ENCODE data around the gene CNNM3.

The CNNM3 gene

DNA sequence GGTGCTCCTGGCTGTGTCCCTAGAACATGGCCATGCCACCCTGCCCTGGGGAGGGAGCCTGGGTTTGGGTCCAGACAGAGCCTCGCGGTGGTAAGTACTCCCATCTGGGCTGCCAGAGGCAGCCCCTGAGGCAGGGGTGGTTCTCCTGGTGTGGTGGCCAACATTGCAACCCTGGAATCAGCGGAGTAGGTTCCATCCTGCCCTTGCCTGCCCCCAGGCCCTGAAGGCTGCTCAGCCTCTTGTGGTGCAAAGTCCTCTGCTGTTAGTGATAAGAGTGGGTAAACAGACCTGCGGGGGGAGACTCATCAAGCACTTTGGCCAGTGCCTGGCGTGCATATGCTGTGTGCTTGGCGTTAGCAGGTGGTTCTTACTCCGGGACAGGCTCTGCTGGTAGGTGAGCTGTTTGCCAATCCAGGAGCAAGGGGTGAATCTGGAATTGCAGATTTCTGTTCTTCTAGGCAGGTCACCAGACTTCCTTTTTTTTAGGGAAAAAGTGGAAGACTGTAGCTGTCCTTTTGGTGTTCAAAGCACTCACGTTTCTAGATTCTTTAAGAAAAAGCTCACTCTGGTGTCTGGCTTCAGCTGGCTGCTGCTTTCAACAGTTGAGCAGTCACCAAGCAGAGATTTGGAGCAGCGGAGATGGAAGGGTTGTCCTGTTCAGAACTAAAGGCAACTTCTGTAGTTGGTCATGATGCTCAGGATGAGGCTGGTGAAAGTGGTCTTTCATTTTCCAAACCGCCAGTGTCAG lies 3.2 kb downstream of the CNNM3 start:
- DNase-seq (ENCODE audit: low spot score), result peak; percentile 56

- DNase-seq (ENCODE audit: low spot score), result no peak
Observed at GRCh38 chr2:96819876-96820511, 3.9 kb downstream of the CNNM3 start.

- DNase-seq (ENCODE audit: low spot score), result no peak
Observed at GRCh38 chr2:96821113-96821675, 5.1 kb downstream of the CNNM3 start.

DNA sequence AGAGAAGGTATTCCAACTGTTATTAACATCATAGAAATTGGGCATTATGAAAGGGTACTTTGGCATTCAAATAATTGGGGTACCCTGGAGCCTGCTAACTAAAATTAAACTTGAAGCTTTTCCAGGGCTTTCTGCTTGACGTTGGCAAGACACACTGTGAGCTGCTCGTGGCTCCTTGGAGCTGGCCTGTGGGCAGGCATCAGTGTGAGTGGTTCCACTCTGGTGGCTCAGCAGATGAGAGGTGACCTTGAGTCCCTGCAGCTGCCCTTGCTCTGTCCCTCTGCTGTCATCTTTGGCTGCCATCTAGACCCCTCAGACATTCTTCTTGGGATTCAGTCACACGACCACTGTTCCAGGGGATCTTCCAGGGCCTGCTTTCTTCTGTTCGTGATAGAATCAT lies 6.7 kb downstream of the CNNM3 start:
- no peak for DNase-seq (ENCODE audit: low spot score)

GRCh38 chr2:96823198-96823597 lies 7.1 kb downstream of the CNNM3 start:
- no peak for DNase-seq (ENCODE audit: low spot score)

- DNase-seq (ENCODE audit: low spot score), result no peak
Observed at GRCh38 chr2:96824079-96824870, 8.2 kb downstream of the CNNM3 start.

GRCh38 chr2:96825057-96825456 lies 9.0 kb downstream of the CNNM3 start:
- DNase-seq (ENCODE audit: low spot score), result no peak

DNA sequence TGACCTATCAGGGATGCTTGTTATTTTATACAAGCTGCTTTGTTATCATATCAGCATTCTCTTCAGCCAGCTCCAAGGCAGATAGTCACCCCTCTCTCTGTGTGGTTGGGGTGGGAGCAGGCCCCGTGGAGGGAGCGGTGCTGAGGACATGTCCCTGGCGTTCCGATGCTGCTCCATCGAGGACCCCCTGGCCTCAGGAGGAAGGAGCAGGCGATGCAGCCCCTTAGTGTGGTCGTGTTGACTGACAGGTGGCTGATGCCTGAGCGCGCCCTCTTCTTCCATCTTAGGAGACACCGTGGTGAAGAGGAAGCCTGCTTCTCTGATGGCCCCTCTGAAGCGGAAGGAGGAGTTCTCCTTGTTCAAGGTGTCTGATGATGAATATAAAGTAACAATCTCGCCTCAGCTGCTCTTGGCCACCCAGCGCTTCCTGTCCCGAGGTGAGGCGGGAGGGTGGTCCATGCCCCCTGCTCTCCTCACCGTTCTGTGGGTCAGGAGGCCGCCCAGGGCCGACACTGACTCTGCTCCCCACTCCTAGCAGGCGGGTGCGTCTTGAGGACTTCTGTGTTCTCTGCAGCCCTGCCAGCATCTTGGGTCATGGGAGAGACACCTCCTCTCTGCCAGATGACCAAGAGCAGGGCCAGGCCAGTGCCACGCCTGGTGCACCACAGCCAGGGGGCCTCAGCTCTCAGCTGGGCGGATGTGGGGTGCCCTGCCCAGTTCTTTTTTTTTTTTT lies 10.6 kb downstream of the CNNM3 start:
- DNase-seq (ENCODE audit: low spot score), result no peak

- DNase-seq (ENCODE audit: low spot score), result no peak
Observed at GRCh38 chr2:96828436-96828835, 12.4 kb downstream of the CNNM3 start.

DNA sequence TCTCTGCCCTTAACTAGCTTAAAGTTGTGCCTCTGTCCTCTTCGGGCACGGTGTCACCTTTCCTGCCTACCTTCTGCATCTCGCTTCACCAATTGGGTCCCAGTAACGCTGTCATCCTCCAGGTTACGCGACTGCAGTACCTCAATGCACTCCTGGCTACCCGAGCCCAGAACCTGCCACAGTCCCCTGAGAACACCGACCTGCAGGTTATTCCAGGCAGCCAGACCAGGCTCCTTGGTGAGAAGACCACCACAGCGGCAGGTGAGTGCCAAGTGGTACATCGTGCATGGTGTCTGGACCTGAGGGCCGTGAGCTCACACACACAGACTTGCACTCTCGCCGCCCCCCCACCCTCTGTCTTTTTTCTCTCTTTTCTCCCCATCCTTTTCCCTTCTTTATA lies 12.8 kb downstream of the CNNM3 start:
- DNase-seq (ENCODE audit: low spot score), result no peak

- DNase-seq (ENCODE audit: low spot score), result no peak
Observed at GRCh38 chr2:96830044-96830562, 14.0 kb downstream of the CNNM3 start.

DNA sequence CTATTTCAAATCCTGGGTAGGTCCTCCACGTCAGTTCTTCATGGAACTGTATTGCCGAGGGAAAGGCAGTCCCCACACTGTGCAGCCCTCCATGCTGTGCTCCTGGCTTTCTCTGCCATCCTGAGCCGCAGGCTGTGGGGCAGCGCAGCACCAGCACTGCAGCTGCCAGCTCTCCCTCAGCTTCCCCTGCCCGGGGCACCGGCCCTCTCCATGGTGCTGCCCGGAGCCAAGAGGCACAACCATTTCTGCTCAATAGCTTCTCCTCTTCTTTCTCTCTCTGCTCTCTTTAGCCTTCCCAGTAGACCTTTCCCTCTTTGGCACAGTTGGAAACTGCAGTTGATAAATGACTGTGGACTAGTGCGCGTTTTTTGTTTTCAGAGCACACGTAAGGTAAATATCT lies 15.6 kb downstream of the CNNM3 start:
- no peak for DNase-seq (ENCODE audit: low spot score)

GRCh38 chr2:96832408-96832753 lies 16.3 kb downstream of the CNNM3 start:
- DNase-seq (ENCODE audit: low spot score), result no peak

DNA sequence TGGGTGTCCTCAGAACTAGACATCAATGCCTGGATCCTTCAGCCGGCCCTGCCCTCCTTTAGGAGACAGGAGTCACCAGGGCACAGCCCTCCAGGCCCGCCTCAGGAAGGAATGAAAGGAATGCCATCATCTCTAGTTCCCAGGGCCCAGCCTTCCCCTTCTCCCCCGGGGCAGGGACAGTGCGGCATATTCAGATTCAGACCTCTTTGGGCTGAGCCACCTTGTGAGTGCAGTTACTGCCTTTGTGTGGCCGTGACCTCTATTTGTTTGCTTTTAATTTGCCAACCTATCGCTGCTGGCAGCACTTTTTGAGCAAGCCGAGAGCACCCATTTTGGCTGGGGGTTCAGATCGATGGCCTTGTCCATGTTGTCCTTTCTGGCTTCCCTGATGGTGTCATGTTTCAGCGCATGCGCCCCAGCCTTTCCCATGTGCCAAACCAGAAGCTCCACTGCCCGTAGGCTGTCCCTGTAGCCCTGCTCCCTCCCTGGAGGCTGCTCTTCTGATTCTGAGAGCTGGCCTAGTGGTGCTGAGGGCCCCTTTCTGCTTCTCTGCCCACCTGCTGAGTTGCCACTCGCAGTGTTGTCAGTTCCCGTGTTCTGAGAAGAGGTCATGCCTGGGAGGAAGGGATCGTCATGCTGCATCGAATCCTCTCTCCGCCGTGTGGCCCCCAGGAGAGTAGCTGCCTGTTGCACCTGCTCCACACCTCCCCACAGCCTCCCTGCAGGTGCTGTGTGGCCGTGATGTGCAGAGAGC lies 16.9 kb downstream of the CNNM3 start:
- no peak for DNase-seq (ENCODE audit: low spot score)

GRCh38 chr2:96835830-96836229 lies 19.8 kb downstream of the CNNM3 start:
- no peak for DNase-seq (ENCODE audit: low spot score)

DNA sequence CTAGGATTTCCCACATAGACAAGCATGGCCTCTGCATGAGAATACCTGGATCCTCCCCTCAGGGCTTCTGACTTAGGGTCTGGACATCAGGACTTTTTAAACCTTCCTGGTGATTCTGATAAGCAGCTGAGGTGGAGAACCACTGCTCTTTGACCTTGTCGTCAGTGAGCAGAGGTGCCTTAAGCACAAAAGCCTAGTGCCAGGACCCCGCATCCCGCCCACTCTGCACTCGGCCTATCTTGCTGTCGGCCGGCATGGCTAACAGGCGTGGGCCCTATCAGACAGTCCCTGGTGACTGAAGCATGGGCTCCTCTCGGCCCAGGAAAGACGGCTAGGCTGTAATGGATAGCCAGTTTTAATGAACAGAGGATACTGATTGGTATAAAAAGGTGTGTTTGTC lies 21.5 kb downstream of the CNNM3 start:
- DNase-seq (ENCODE audit: low spot score), result no peak

- DNase-seq (ENCODE audit: low spot score), result no peak
Observed at GRCh38 chr2:96838345-96839292, 22.6 kb downstream of the CNNM3 start.

DNA sequence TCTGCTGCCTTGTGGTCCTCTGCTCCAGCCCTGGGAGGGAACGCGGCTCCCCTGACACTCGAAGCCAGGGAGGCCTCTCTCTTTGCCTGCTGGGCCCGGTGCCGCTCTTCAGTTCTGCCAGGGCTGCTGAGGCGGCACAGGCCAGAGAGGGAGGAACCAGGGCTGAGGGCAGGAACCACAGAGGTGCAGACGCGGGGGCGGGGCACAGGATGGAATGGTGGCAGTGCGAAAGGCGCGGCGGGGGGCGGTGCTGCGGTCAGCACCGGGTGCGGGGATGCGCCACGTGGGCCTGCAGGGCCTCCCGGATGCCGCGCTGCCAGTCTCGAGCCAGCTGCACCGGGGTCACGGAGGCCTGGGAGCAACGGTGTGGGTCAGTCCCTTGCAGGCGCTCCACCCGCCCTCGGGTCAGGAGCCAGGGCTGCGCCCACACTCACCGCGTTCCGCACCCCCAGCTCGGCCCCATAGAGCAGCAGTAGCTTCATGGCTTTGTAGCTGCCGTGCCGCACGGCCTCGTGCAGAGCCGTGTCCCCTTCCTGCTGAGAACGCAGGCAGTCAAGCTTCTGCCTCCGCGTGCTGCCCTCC lies 23.3 kb downstream of the CNNM3 start:
- DNase-seq (ENCODE audit: low spot score), result no peak

Data from hematopoietic multipotent progenitor cell treated with erythropoietin and hydrocortisone succinate and interleukin-3 and kit ligand, for 15 days (in vitro differentiated cells).